CD8-positive, alpha-beta memory T cell (primary cell): ENCODE measurements around the gene PDIK1L. TPM values are rescaled to one million over a fixed set of nuclear protein-coding genes. Genes with fewer than 3 reads are reported as not detected.
A peak's percentile ranks its signal among the peaks of the same experiment; 100 is the strongest.

ENCODE experiments used
- CTCF ChIA-PET: fragments of 350-600 bp; sonication (Branson Sonifier 250); formaldehyde crosslinking; loops from one replicate; lab custom pipeline; 2021; ENCODE audit warnings: antibody characterized with exemption; lab: Charles Lee
- POLR2A ChIA-PET: fragments of 350-600 bp; sonication (Branson Sonifier 250); formaldehyde crosslinking; loops from one replicate; lab custom pipeline; 2021; ENCODE audit warnings: antibody characterized with exemption; lab: Charles Lee
- DNase-seq, 5 donors: peaks; one replicate each; pipeline versions ENCODE4 v3.0.0 to v3.0.0-alpha.2; 2020 to 2022; ENCODE audit warnings: mixed read lengths in 1 of 5
- H3K27ac ChIP-seq: one replicate; pipeline ENCODE4 v1.7.0; 2013; ENCODE audit warnings: low read depth, mild to moderate bottlenecking, low read length, moderate library complexity
- H3K27me3 ChIP-seq: 2 replicates; pipeline ENCODE4 v1.7.0; 2013; ENCODE audit warnings: low read length, mild to moderate bottlenecking; ENCODE audit not compliant: insufficient read depth, poor library complexity, severe bottlenecking
- H3K36me3 ChIP-seq: 2 replicates; pipeline ENCODE4 v1.7.0; 2013; ENCODE audit warnings: mild to moderate bottlenecking, low read length, moderate library complexity; ENCODE audit not compliant: insufficient read depth
- H3K4me1 ChIP-seq: 2 replicates; pipeline ENCODE4 v1.7.0; 2013; ENCODE audit warnings: mild to moderate bottlenecking, low read length, moderate library complexity; ENCODE audit not compliant: insufficient read depth
- H3K4me3 ChIP-seq: 2 replicates; pipeline ENCODE4 v1.7.0; 2013; ENCODE audit warnings: mild to moderate bottlenecking, low read length
- H3K9me3 ChIP-seq: 2 replicates; pipeline ENCODE4 v1.7.0; 2013; ENCODE audit warnings: mild to moderate bottlenecking, low read length
- H3K27ac Mint-ChIP-seq, 8 donors: one replicate each; pipeline ENCODE4 v1.8.0; 2020 to 2021; ENCODE audit warnings: mixed read lengths in 8 of 8, mild to moderate bottlenecking in 6 of 8, inconsistent platforms in 3 of 8, moderate library complexity in 3 of 8
- H3K27me3 Mint-ChIP-seq, 2 donors: one replicate each; pipeline ENCODE4 v1.8.0; 2020 to 2021; ENCODE audit warnings: mixed read lengths in 2 of 2, mild to moderate bottlenecking in 1 of 2, moderate library complexity in 1 of 2
- H3K36me3 Mint-ChIP-seq, 3 donors: one replicate each; pipeline ENCODE4 v1.8.0; 2020 to 2021; ENCODE audit warnings: mixed read lengths in 3 of 3, inconsistent platforms in 1 of 3, mild to moderate bottlenecking in 1 of 3
- H3K4me1 Mint-ChIP-seq, 3 donors: one replicate each; pipeline ENCODE4 v1.8.0; 2020 to 2021; ENCODE audit warnings: mixed read lengths in 3 of 3, inconsistent platforms in 1 of 3, mild to moderate bottlenecking in 1 of 3
- H3K4me3 Mint-ChIP-seq, 7 donors: one replicate each; pipeline ENCODE4 v1.8.0; 2020 to 2021; ENCODE audit warnings: mixed read lengths in 7 of 7, mild to moderate bottlenecking in 6 of 7, moderate library complexity in 4 of 7, inconsistent platforms in 2 of 7
- H3K9me3 Mint-ChIP-seq, 5 donors: one replicate each; pipeline ENCODE4 v1.8.0; 2020 to 2022; ENCODE audit warnings: mixed read lengths in 5 of 5, mild to moderate bottlenecking in 3 of 5, moderate library complexity in 2 of 5, inconsistent platforms in 1 of 5
- polyA plus RNA-seq: library from polyadenylated mRNA; unstranded; fragments of 300-500 nt; fragmentation: Illumina TruSeq; gene quantifications from one replicate; pipeline ENCODE4 v1.2.3, GENCODE V29; 2021
- total RNA-seq, 2 experiments: library from RNA; stranded (reverse); gene quantifications; one replicate each; pipeline ENCODE4 v1.2.3, GENCODE V29; 2021

Gene PDIK1L
- total and polyA plus RNA-seq, 3 experiments from 2014 or later, result 4.2 to 14.6 (median 14.5) TPM

DNA sequence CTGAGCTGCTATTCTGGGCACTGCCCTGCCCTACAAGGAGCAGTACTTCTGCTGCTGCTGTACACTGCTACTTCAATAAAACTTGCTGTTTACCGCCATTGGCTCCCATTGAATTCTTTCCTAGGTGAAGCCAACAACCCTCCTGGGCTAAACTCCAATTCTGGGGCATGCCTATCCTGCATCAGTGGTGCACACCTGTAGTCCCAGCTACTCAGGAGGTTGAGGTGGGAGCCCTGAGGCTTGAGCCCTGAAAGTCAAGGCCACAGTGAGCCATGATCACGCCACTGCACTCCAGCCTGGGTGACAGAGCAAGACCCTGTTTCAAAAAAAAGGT, 21.2 kb downstream of the PDIK1L start:
- ChIA-PET POLR2A (interaction anchor here (0.7 kb wide), 1 partner anchor 35 kb away, joined by 3 read pairs; no protein-coding TSS in a partner anchor), CTCF (interaction anchor here (0.6 to 1.3 kb wide), 2 partner anchors 12 to 1245 kb away, joined by 3 read pairs; no protein-coding TSS in a partner anchor)
- H3K4me3 ChIP-seq, result no peak overlapping the region
- H3K27ac ChIP-seq, result no peak overlapping the region
- peaks cover 5% of the 10 kb centered on the region for H3K4me1 ChIP-seq
- peaks cover 0 to 17% of the 10 kb centered on the region in 2 donors for H3K27me3 Mint-ChIP-seq
- no peak overlapping the region for H3K4me3 Mint-ChIP-seq
- no peak for DNase-seq
- H3K36me3 Mint-ChIP-seq, result peaks cover 0 to 2% (median 0%) of the 10 kb centered on the region in 3 donors
- peaks cover 3 to 9% (median 9%) of the 10 kb centered on the region in 3 donors for H3K4me1 Mint-ChIP-seq
- H3K9me3 Mint-ChIP-seq, result peaks cover 0 to 3% (median 0%) of the 10 kb centered on the region in 5 donors
- H3K9me3 ChIP-seq, result no peaks in the 10 kb centered on the region
- H3K27ac Mint-ChIP-seq, result no peak overlapping the region
- no peaks in the 10 kb centered on the region for H3K36me3 ChIP-seq
- H3K27me3 ChIP-seq, result no peaks in the 10 kb centered on the region

GRCh38 chr1:26134466-26134865, 22.8 kb downstream of the PDIK1L start:
- ChIA-PET CTCF (no interaction called here), POLR2A (no interaction called here)
- no peak overlapping the region for H3K27ac ChIP-seq
- no peak for DNase-seq
- peaks cover 8% of the 10 kb centered on the region for H3K4me1 ChIP-seq
- H3K9me3 ChIP-seq, result no peaks in the 10 kb centered on the region
- H3K27me3 ChIP-seq, result no peaks in the 10 kb centered on the region
- H3K4me3 ChIP-seq, result no peak overlapping the region
- Mint-ChIP-seq H3K27me3 (peaks cover 0 to 12% of the 10 kb centered on the region in 2 donors), H3K36me3 (peaks cover 0 to 2% (median 0%) of the 10 kb centered on the region in 3 donors), H3K27ac (no peak overlapping the region), H3K4me1 (peaks cover 4 to 9% (median 8%) of the 10 kb centered on the region in 3 donors), H3K9me3 (peaks cover 0 to 3% (median 0%) of the 10 kb centered on the region in 5 donors), H3K4me3 (no peak overlapping the region)
- no peaks in the 10 kb centered on the region for H3K36me3 ChIP-seq

GRCh38 chr1:26138974-26139558, 27.4 kb downstream of the PDIK1L start:
- Histone ChIP-seq H3K9me3 (no peaks in the 10 kb centered on the region), H3K4me1 (peaks cover 8% of the 10 kb centered on the region), H3K36me3 (no peaks in the 10 kb centered on the region), H3K27ac (peak overlapping the region; percentile 3), H3K27me3 (no peaks in the 10 kb centered on the region), H3K4me3 (no peak overlapping the region)
- CTCF ChIA-PET, result interaction anchor here (0.7 to 1.7 kb wide), 7 partner anchors 32 to 683 kb away, joined by 3 to 5 read pairs (median 3); no protein-coding TSS in a partner anchor
- peaks cover 4 to 9% (median 8%) of the 10 kb centered on the region in 3 donors for H3K4me1 Mint-ChIP-seq
- POLR2A ChIA-PET, result interaction anchor here (1.8 kb wide), 1 partner anchor 28 kb away, joined by 5 read pairs; the partner anchor contains the start of gene PDIK1L
- peaks cover 0 to 3% of the 10 kb centered on the region in 2 donors for H3K27me3 Mint-ChIP-seq
- H3K9me3 Mint-ChIP-seq, result peaks cover 0 to 3% (median 0%) of the 10 kb centered on the region in 5 donors
- peak in 1 of 5 donors; percentile 31 for DNase-seq
- peak overlapping the region in 3 of 8 donors; percentile 2 to 47 (median 38) for H3K27ac Mint-ChIP-seq
- no peaks in the 10 kb centered on the region for H3K36me3 Mint-ChIP-seq
- no peak overlapping the region for H3K4me3 Mint-ChIP-seq

GRCh38 chr1:26142159-26142558, 30.5 kb downstream of the PDIK1L start:
- H3K4me1 Mint-ChIP-seq, result peaks cover 6 to 17% (median 14%) of the 10 kb centered on the region in 3 donors
- H3K27ac ChIP-seq, result no peak overlapping the region
- no peak overlapping the region for H3K4me3 ChIP-seq
- H3K36me3 Mint-ChIP-seq, result no peaks in the 10 kb centered on the region
- DNase-seq, result no peak
- H3K9me3 ChIP-seq, result no peaks in the 10 kb centered on the region
- no peaks in the 10 kb centered on the region for H3K36me3 ChIP-seq
- H3K4me3 Mint-ChIP-seq, result no peak overlapping the region
- peaks cover 11% of the 10 kb centered on the region for H3K4me1 ChIP-seq
- ChIA-PET CTCF (interaction anchor here (1.0 to 6.5 kb wide), 10 partner anchors 14 to 173 kb away, joined by 3 to 122 read pairs (median 6); partner anchors contain the start of genes CEP85 and PDIK1L), POLR2A (interaction anchor here (0.7 kb wide), 1 partner anchor 28 kb away, joined by 8 read pairs; no protein-coding TSS in a partner anchor)
- H3K9me3 Mint-ChIP-seq, result no peaks in the 10 kb centered on the region
- no peak overlapping the region for H3K27ac Mint-ChIP-seq
- no peaks in the 10 kb centered on the region for H3K27me3 ChIP-seq
- peaks cover 3 to 9% of the 10 kb centered on the region in 2 donors for H3K27me3 Mint-ChIP-seq

GRCh38 chr1:26145041-26145959, 33.7 kb downstream of the PDIK1L start:
- Histone ChIP-seq H3K9me3 (no peaks in the 10 kb centered on the region), H3K27me3 (no peaks in the 10 kb centered on the region), H3K4me3 (no peak overlapping the region), H3K36me3 (no peaks in the 10 kb centered on the region), H3K4me1 (peaks cover 3% of the 10 kb centered on the region), H3K27ac (no peak overlapping the region)
- no peaks in the 10 kb centered on the region for H3K36me3 Mint-ChIP-seq
- H3K27me3 Mint-ChIP-seq, result peaks cover 5 to 25% of the 10 kb centered on the region in 2 donors
- H3K4me1 Mint-ChIP-seq, result peaks cover 2 to 8% (median 6%) of the 10 kb centered on the region in 3 donors
- H3K4me3 Mint-ChIP-seq, result peak overlapping the region in 2 of 7 donors; percentile 29 to 51
- no peaks in the 10 kb centered on the region for H3K9me3 Mint-ChIP-seq
- peak overlapping the region in 1 of 8 donors; percentile 62 for H3K27ac Mint-ChIP-seq
- POLR2A ChIA-PET, result interaction anchor here (0.9 to 2.2 kb wide), 4 partner anchors 19 to 41 kb away, joined by 3 to 14 read pairs (median 5); no protein-coding TSS in a partner anchor
- DNase-seq, result peak; percentile 56 to 84 (median 66)
- CTCF ChIA-PET, result interaction anchor here (0.6 to 6.5 kb wide), 28 partner anchors 11 to 320 kb away, joined by 3 to 122 read pairs (median 4); partner anchors contain the start of genes CD52, CEP85, PDIK1L and ZNF593

- no peak overlapping the region for H3K4me3 ChIP-seq
- ChIA-PET POLR2A (interaction anchor here (0.9 to 2.2 kb wide), 2 partner anchors 19 to 23 kb away, joined by 5 to 14 read pairs; no protein-coding TSS in a partner anchor), CTCF (interaction anchor here (0.7 to 6.5 kb wide), 16 partner anchors 10 to 177 kb away, joined by 3 to 122 read pairs (median 5); partner anchors contain the start of genes CEP85, PDIK1L and ZNF593)
- no peaks in the 10 kb centered on the region for H3K9me3 ChIP-seq
- H3K9me3 Mint-ChIP-seq, result no peaks in the 10 kb centered on the region
- no peaks in the 10 kb centered on the region for H3K36me3 ChIP-seq
- H3K27me3 Mint-ChIP-seq, result peaks cover 5 to 25% of the 10 kb centered on the region in 2 donors
- peaks cover 3% of the 10 kb centered on the region for H3K4me1 ChIP-seq
- H3K27ac ChIP-seq, result no peak overlapping the region
- no peak overlapping the region for H3K4me3 Mint-ChIP-seq
- H3K27ac Mint-ChIP-seq, result peak overlapping the region in 1 of 8 donors; percentile 62
- no peaks in the 10 kb centered on the region for H3K27me3 ChIP-seq
- DNase-seq, result no peak
- H3K4me1 Mint-ChIP-seq, result peaks cover 2 to 8% (median 6%) of the 10 kb centered on the region in 3 donors
- H3K36me3 Mint-ChIP-seq, result no peaks in the 10 kb centered on the region
Measured at GRCh38 chr1:26145960-26146294, 34.3 kb downstream of the PDIK1L start.

DNA sequence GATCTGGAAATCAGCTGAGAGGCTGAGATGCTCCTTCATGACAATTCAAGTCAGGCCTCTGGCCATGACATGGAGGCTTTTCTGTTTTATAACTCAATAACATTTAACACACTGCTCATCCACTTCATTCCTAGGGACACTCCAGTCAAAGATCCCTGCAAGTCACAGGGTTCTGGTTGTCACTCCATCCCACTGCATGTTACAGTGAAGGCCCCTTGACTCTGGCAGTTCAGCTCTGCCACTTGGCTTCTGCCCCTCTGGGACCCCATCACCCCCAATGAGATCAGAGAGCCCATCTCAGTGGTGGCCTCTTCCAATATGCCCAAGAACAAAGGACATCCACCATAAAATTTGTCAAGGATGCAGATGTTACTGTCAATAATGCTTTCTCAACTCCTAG, 37.3 kb downstream of the PDIK1L start:
- peaks cover 4 to 35% of the 10 kb centered on the region in 2 donors for H3K27me3 Mint-ChIP-seq
- ChIA-PET CTCF (no interaction called here), POLR2A (no interaction called here)
- peaks cover 2 to 8% (median 6%) of the 10 kb centered on the region in 3 donors for H3K4me1 Mint-ChIP-seq
- no peak overlapping the region for H3K4me3 Mint-ChIP-seq
- peaks cover 3% of the 10 kb centered on the region for H3K4me1 ChIP-seq
- no peak overlapping the region for H3K27ac Mint-ChIP-seq
- H3K36me3 Mint-ChIP-seq, result no peaks in the 10 kb centered on the region
- DNase-seq, result no peak
- H3K36me3 ChIP-seq, result no peaks in the 10 kb centered on the region
- no peaks in the 10 kb centered on the region for H3K9me3 Mint-ChIP-seq
- no peak overlapping the region for H3K4me3 ChIP-seq
- no peaks in the 10 kb centered on the region for H3K9me3 ChIP-seq
- H3K27ac ChIP-seq, result no peak overlapping the region
- no peaks in the 10 kb centered on the region for H3K27me3 ChIP-seq
